ENCODE measurements around the gene COMMD1. TPM values are rescaled to one million over a fixed set of nuclear protein-coding genes. Genes with fewer than 3 reads are reported as not detected.

Gene COMMD1
- polyA plus RNA-seq, 2 of the 4 experiments (the other 2 are of a cell fraction), result 54.1 to 57.3 TPM

GRCh38 chr2:62007555-62007954 is 102.1 kb downstream of the COMMD1 start:
- Histone ChIP-seq H3K4me2 (no peak overlapping the region), H3K27ac (no peak overlapping the region), H3K9me3 (no peaks in the 10 kb centered on the region), H3K4me3 (no peak overlapping the region), H3K4me1 (no peaks in the 10 kb centered on the region)
- POLR2A ChIA-PET, result no interaction called here
- CTCF ChIA-PET, result interaction anchor here (0.6 to 1.6 kb wide), 7 partner anchors 8 to 404 kb away, joined by 3 to 4 read pairs (median 3); no protein-coding TSS in a partner anchor
- ATAC-seq (no peak), FAIRE-seq (no peak), DNase-seq (ENCODE audit: low read depth in 1 of 2, low spot score in 1 of 2) (no peak)
- TF ChIP-seq SMC3 (IDR thresholded peaks at IDR 0.05), result no peak
- no peak for TF ChIP-seq HOXB5 (CRISPR knock-in tag; IDR thresholded peaks at IDR 0.05)
- no peak for TF ChIP-seq RNF2 (IDR thresholded peaks at IDR 0.05; ENCODE audit: borderline replicate concordance, low read depth)
- no peak for TF ChIP-seq PHF8 (IDR thresholded peaks at IDR 0.05; ENCODE audit: borderline replicate concordance, low read depth)
- no peak for TF ChIP-seq MYC (IDR thresholded peaks at IDR 0.05; ENCODE audit: borderline replicate concordance, low read length)
- TF ChIP-seq, protein P1, sequence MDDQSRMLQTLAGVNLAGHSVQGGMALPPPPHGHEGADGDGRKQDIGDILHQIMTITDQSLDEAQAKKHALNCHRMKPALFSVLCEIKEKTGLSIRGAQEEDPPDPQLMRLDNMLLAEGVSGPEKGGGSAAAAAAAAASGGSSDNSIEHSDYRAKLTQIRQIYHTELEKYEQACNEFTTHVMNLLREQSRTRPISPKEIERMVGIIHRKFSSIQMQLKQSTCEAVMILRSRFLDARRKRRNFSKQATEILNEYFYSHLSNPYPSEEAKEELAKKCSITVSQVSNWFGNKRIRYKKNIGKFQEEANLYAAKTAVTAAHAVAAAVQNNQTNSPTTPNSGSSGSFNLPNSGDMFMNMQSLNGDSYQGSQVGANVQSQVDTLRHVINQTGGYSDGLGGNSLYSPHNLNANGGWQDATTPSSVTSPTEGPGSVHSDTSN (IDR thresholded peaks at IDR 0.05), result no peak
- WGBS (ENCODE audit: missing lambda C conversion rate), result 92% methylated on average over 3 of the region's 3 CpGs

- ATAC-seq, result no peak
- no peak overlapping the region for H3K4me3 ChIP-seq
- no peak overlapping the region for H3K4me2 ChIP-seq
- no peaks in the 10 kb centered on the region for H3K4me1 ChIP-seq
- H3K27ac ChIP-seq, result no peak overlapping the region
- no peaks in the 10 kb centered on the region for H3K9me3 ChIP-seq
- CTCF ChIA-PET, result interaction anchor here (2.2 kb wide), 1 partner anchor 17 kb away, joined by 7 read pairs; no protein-coding TSS in a partner anchor
- WGBS (ENCODE audit: missing lambda C conversion rate), result 76% methylated on average over 3 of the region's 3 CpGs
- FAIRE-seq, result no peak
- POLR2A ChIA-PET, result no interaction called here
- no peak for DNase-seq (ENCODE audit: low read depth in 1 of 2, low spot score in 1 of 2)
- TF ChIP-seq MAX (IDR thresholded peaks at IDR 0.05), result no peak
Measured at GRCh38 chr2:62010632-62011256, 105.3 kb downstream of the COMMD1 start.

DNA sequence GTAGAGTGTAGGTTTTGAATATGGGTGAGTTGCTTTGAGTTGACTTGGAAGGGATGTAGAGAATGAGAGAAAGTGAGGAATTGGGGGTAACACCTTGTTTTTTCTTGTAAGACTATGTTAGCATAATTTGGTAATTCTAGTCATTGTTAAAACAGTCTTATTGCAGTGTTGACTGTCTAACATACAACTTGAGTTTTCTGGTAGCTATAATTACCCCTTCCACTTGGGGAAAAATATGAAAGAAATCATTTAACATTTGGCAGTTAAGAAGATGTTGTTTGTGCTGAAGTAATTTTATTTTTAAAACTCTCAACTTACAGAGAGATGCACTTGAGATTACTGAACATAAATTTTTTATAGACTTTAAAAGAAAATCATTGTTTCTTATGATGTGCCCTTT is 108.2 kb downstream of the COMMD1 start:
- FAIRE-seq, result no peak
- Histone ChIP-seq H3K27ac (no peak overlapping the region), H3K4me2 (no peak overlapping the region), H3K4me1 (no peaks in the 10 kb centered on the region), H3K9me3 (no peaks in the 10 kb centered on the region), H3K4me3 (no peak overlapping the region)
- CTCF ChIA-PET, result interaction anchor here (2.0 kb wide), 1 partner anchor 21 kb away, joined by 4 read pairs; no protein-coding TSS in a partner anchor
- POLR2A ChIA-PET, result no interaction called here
- no peak for DNase-seq (ENCODE audit: low read depth in 1 of 2, low spot score in 1 of 2)
- ATAC-seq, result no peak
- TF ChIP-seq USF2 (IDR thresholded peaks at IDR 0.05), result no peak
- TF ChIP-seq, protein P2, sequence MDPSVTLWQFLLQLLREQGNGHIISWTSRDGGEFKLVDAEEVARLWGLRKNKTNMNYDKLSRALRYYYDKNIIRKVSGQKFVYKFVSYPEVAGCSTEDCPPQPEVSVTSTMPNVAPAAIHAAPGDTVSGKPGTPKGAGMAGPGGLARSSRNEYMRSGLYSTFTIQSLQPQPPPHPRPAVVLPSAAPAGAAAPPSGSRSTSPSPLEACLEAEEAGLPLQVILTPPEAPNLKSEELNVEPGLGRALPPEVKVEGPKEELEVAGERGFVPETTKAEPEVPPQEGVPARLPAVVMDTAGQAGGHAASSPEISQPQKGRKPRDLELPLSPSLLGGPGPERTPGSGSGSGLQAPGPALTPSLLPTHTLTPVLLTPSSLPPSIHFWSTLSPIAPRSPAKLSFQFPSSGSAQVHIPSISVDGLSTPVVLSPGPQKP (IDR thresholded peaks at IDR 0.05; ENCODE audit: low read depth, low read length), result no peak
- no peak for TF ChIP-seq MYC (IDR thresholded peaks at IDR 0.05; ENCODE audit: borderline replicate concordance, low read length)
- TF ChIP-seq POLR2AphosphoS2 (conservative IDR thresholded peaks at IDR 0.05; ENCODE audit: low read length), result no peak
- TF ChIP-seq ZNF302 (CRISPR knock-in tag; IDR thresholded peaks at IDR 0.05), result no peak
- no peak for TF ChIP-seq REST (IDR thresholded peaks at IDR 0.05)
- no peak for TF ChIP-seq BHLHE40 (IDR thresholded peaks at IDR 0.05; ENCODE audit: low read depth, low read length)
- no peak for TF ChIP-seq NFE2L2 (conservative IDR thresholded peaks at IDR 0.05; ENCODE audit: low read length)
- TF ChIP-seq CHD2 (IDR thresholded peaks at IDR 0.05; ENCODE audit: low read length, partially characterized antibody), result no peak
- no peak for TF ChIP-seq NPAS2 (CRISPR knock-in tag; IDR thresholded peaks at IDR 0.05; ENCODE audit: borderline replicate concordance)
